Right lobe of liver (tissue), 6 donors: Measurements from ENCODE around the gene GKN2. TPM values are rescaled to one million over a fixed set of nuclear protein-coding genes. Genes with fewer than 3 reads are reported as not detected.

ENCODE experiments used
- ATAC-seq, 4 donors: fragments of 200-7000 bp; cut with Tn5 transposase; one replicate each; pipeline ENCODE4 v1.9.1; 2020; ENCODE audit warnings: mild to moderate bottlenecking in 4 of 4, moderate library complexity in 4 of 4
- DNase-seq, 3 donors: peaks; one replicate each; pipeline ENCODE4 v3.0.0-alpha.2; 2020
- H3K27ac ChIP-seq, 3 donors: fragments of 200-600 bp; one replicate each; pipeline ENCODE4 v1.8.0; 2022
- H3K27me3 ChIP-seq, 2 donors: fragments of 200-600 bp; one replicate each; pipeline ENCODE4 v1.8.0; 2022
- H3K36me3 ChIP-seq, 4 donors: fragments of 200-600 bp; sonication (generic) in 1 of 4; one replicate each; pipeline versions ENCODE4 v1.5.1 to v1.8.0; 2017 to 2022; ENCODE audit warnings: control low read depth in 1 of 4
- H3K4me1 ChIP-seq, 4 donors: fragments of 200-600 bp; sonication (generic) in 1 of 4; one replicate each; pipeline versions ENCODE4 v1.5.1 to v1.8.0; 2017 to 2022; ENCODE audit warnings: control low read depth in 1 of 4
- H3K4me3 ChIP-seq, 3 donors: fragments of 200-600 bp; one replicate each; pipeline ENCODE4 v1.8.0; 2022
- H3K9me3 ChIP-seq, 4 donors: fragments of 200-600 bp; sonication (generic) in 1 of 4; one replicate each; pipeline versions ENCODE4 v1.5.1 to v1.8.0; 2017 to 2022; ENCODE audit warnings: control low read depth in 1 of 4
- POLR2A ChIP-seq: fragments of 450-650 bp; IDR thresholded peaks from one replicate; pipeline ENCODE4 v1.6.1; 2017; ENCODE audit warnings: antibody characterized with exemption, mild to moderate bottlenecking
- WGBS: methylation state at CpG from one replicate; pipeline ENCODE4 v1.1.6; 2018; ENCODE audit warnings: low coverage, low lambda C conversion rate; ENCODE audit not compliant: insufficient coverage; ENCODE audit errors: missing lambda C conversion rate; 5-methylcytosine and 5-hydroxymethylcytosine counted together
- intact Hi-C, 2 donors: fragments of 100-400 bp; cut with DNase I; formaldehyde crosslinking; loops; one replicate each; pipeline versions ENCODE4 v1.11.2 to v1.14.1; 2022
- total RNA-seq, 6 experiments: library from RNA; depleted of rRNA in 2 of 6; stranded (reverse); fragments of >200 nt in 2 of 6; fragmentation: NEBNext Ultra II Directional in 3 of 6; extraction: Animal tissue kit (Norgen Biotek cat#: 25700) in 3 of 6; gene quantifications; one replicate each; pipeline versions ENCODE4 v1.1.0 to v1.2.4, GENCODE V29; 2016 to 2023
- TF ChIP-seq, protein P1 (sequence below), 4 donors: fragments of 200-600 bp in 3 of 4; fragments of 450-650 bp in 1 of 4; IDR thresholded peaks; one replicate each; pipeline versions ENCODE4 v1.5.1 to v1.8.0; 2016 to 2022; ENCODE audit warnings: antibody characterized with exemption in 4 of 4, mild to moderate bottlenecking in 2 of 4
- donor health status: DM: no; HTN: yes; CAD: no.
- donor health status: DM: no; HTN: no; CAD: no.
- donor health status: DM: no; HTN: no; CAD: no.
- donor health status: DM: no; HTN: yes; CAD: no.
- donor health status: DM: no; HTN: yes; CAD: no.

The GKN2 gene
- total RNA-seq, 6 experiments from 2014 or later = not detected

DNA sequence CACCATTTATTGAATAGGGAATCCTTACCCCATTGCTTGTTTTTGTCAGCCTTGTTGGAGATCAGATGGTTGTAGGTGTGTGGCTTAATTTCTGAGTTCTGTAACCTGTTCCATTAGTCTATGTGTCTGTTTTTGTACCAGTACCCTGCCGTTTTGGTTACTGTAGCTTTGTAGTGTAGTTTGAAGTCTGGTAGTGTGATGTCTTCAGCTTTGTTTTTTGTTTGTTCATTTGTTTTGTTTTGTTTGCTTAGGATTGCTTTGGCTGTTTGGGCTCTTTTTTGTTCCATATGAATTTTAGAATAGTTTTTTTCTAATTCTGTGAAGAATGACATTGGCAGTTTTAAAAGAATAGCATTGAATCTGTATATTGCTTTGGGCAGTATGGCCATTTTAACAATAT, 12.7 kb downstream of the GKN2 start:
- no peaks in the 10 kb centered on the region for H3K27me3 ChIP-seq
- H3K36me3 ChIP-seq = no peaks in the 10 kb centered on the region
- intact Hi-C loops = no loop called here
- TF ChIP-seq, protein P1, sequence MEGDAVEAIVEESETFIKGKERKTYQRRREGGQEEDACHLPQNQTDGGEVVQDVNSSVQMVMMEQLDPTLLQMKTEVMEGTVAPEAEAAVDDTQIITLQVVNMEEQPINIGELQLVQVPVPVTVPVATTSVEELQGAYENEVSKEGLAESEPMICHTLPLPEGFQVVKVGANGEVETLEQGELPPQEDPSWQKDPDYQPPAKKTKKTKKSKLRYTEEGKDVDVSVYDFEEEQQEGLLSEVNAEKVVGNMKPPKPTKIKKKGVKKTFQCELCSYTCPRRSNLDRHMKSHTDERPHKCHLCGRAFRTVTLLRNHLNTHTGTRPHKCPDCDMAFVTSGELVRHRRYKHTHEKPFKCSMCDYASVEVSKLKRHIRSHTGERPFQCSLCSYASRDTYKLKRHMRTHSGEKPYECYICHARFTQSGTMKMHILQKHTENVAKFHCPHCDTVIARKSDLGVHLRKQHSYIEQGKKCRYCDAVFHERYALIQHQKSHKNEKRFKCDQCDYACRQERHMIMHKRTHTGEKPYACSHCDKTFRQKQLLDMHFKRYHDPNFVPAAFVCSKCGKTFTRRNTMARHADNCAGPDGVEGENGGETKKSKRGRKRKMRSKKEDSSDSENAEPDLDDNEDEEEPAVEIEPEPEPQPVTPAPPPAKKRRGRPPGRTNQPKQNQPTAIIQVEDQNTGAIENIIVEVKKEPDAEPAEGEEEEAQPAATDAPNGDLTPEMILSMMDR (IDR thresholded peaks at IDR 0.05) = no peak
- TF ChIP-seq POLR2A = no peak
- H3K27ac ChIP-seq = no peak overlapping the region
- H3K9me3 ChIP-seq = no peaks in the 10 kb centered on the region
- no peak overlapping the region for H3K4me3 ChIP-seq
- DNase-seq (no peak), ATAC-seq (no peak)
- 80% methylated on average over 1 of the region's 1 CpG for WGBS
- H3K4me1 ChIP-seq = peaks cover 0 to 5% (median 0%) of the 10 kb centered on the region in 4 donors

DNA sequence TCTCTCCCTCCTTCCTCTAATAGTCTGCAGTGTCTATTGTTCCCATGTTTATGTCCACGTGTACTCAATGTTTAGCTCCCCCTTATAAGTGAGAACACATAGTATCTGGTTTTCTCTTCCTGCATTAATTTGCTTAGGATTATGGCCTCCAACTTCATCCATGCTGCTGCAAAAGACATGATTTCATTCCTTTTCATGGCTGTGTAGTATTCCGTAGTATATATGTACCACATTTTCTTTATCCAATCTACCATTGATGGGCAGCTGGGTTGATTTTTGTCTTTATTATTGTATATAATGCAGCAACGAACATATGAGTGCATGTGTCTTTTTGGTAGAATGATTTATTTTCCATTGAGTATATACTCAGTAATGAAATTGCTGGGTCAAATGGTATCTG, 13.8 kb downstream of the GKN2 start:
- no peak overlapping the region for H3K27ac ChIP-seq
- H3K4me1 ChIP-seq = no peaks in the 10 kb centered on the region
- H3K9me3 ChIP-seq = no peaks in the 10 kb centered on the region
- no peaks in the 10 kb centered on the region for H3K36me3 ChIP-seq
- H3K27me3 ChIP-seq = no peaks in the 10 kb centered on the region
- ATAC-seq (no peak), DNase-seq (no peak)
- no peak overlapping the region for H3K4me3 ChIP-seq
- TF ChIP-seq, protein P1 (IDR thresholded peaks at IDR 0.05) = no peak
- no peak for TF ChIP-seq POLR2A
- 67% methylated on average over 3 of the region's 3 CpGs for WGBS
- intact Hi-C loops = no loop called here

DNA sequence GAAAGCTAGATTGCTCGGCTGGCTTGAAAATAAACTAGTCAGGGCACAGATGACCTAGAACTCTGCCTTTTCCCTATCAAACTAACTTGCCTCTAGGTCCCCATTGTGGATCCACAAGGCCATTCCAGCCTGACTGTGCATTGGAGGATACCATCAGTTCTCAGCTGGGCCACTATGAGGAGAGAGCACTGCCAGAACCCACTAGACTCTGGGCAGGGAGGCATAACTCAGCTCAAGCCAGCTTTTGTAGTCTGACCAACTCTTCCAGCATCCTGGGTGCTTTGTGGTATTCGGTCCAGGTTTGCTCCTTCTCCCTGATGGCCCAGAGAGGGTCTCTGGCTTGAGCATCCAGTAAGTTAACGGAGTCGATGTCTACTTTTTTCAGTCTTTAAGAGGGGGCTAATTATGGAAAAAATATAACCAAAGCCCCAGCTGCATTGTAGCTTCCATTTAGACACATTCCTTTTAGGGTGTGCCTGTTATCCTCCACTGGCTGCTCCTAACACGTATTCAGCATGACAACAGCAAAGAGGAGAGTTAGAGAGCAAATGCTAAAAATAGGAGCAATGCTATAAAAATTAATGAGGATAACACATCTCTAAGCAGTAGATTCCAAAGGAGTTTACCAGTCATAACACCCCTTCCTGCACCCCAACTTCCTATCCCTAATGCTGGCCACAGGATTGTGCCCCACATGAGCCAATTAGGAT, 15.2 kb downstream of the GKN2 start:
- Histone ChIP-seq H3K4me1 (no peaks in the 10 kb centered on the region), H3K27me3 (no peaks in the 10 kb centered on the region), H3K27ac (no peak overlapping the region), H3K9me3 (no peaks in the 10 kb centered on the region), H3K4me3 (no peak overlapping the region), H3K36me3 (no peaks in the 10 kb centered on the region)
- ATAC-seq (no peak), DNase-seq (no peak)
- intact Hi-C loops = no loop called here
- TF ChIP-seq POLR2A = no peak
- TF ChIP-seq, protein P1 (IDR thresholded peaks at IDR 0.05) = no peak
- WGBS = 77% methylated on average over 4 of the region's 5 CpGs

DNA sequence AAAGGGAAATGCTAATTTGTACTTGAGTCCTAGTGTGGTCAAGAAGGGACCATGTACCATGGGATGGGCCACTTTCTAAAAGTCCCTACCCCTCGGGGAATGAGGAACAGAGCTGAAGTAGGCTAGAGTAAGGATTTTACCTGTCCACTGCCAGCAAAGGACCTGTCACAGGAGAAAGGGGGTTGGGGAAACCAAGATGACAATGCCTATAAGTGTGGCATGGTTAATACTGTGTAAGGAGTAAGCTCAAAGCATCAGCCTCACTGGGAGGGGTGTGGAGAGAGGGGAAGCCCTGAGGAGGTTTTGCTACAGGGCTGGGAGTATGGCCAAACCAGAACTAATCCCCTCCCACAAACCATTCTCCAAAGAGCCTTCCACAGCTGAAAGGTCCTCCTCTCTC, 15.8 kb downstream of the GKN2 start:
- ATAC-seq = no peak
- TF ChIP-seq, protein P1 (IDR thresholded peaks at IDR 0.05) = no peak
- TF ChIP-seq POLR2A = no peak
- H3K9me3 ChIP-seq = no peaks in the 10 kb centered on the region
- 64% methylated on average over 1 of the region's 1 CpG for WGBS
- H3K4me1 ChIP-seq = no peaks in the 10 kb centered on the region
- intact Hi-C loops = no loop called here
- DNase-seq = no peak
- H3K4me3 ChIP-seq = no peak overlapping the region
- no peaks in the 10 kb centered on the region for H3K36me3 ChIP-seq
- no peak overlapping the region for H3K27ac ChIP-seq
- H3K27me3 ChIP-seq = no peaks in the 10 kb centered on the region
